ENCODE data around the gene OXSM.

The OXSM gene

GRCh38 chr3:25812644-25813043 is 22.8 kb downstream of the OXSM start:
- DNase-seq = no peak

- DNase-seq = no peak
These were observed 27.2 kb downstream of the OXSM start for GRCh38 chr3:25817107-25817506.

- DNase-seq = no peak
These were observed 27.7 kb downstream of the OXSM start for GRCh38 chr3:25817638-25818037.

GRCh38 chr3:25818335-25818734 is 28.4 kb downstream of the OXSM start:
- no peak for DNase-seq

GRCh38 chr3:25820366-25820765 is 30.5 kb downstream of the OXSM start:
- DNase-seq = no peak

GRCh38 chr3:25820816-25821486 is 31.1 kb downstream of the OXSM start:
- no peak for DNase-seq

GRCh38 chr3:25821746-25822573 is 32.1 kb downstream of the OXSM start:
- DNase-seq = no peak

- no peak for DNase-seq
These were observed 33.4 kb downstream of the OXSM start for GRCh38 chr3:25823314-25823713.

- DNase-seq = no peak
These were observed 36.6 kb downstream of the OXSM start for GRCh38 chr3:25826510-25826909.

GRCh38 chr3:25830373-25831280 is 40.7 kb downstream of the OXSM start:
- DNase-seq = no peak

GRCh38 chr3:25831578-25831977 is 41.7 kb downstream of the OXSM start:
- DNase-seq = no peak

- no peak for DNase-seq
These were observed 44.5 kb downstream of the OXSM start for GRCh38 chr3:25834346-25834745.

GRCh38 chr3:25836579-25836978 is 46.7 kb downstream of the OXSM start:
- DNase-seq = no peak

GRCh38 chr3:25837038-25837437 is 47.1 kb downstream of the OXSM start:
- DNase-seq = no peak

GRCh38 chr3:25840099-25840498 is 50.2 kb downstream of the OXSM start:
- no peak for DNase-seq

- DNase-seq = no peak
These were observed 53.4 kb downstream of the OXSM start for GRCh38 chr3:25843332-25843731.
